Measurements from ENCODE around the gene CTR9. TPM values are rescaled to one million over a fixed set of nuclear protein-coding genes. Genes with fewer than 3 reads are reported as not detected.

CTR9 gene
- 19.0 and 24.3 TPM in 2 replicates for total RNA-seq

DNA sequence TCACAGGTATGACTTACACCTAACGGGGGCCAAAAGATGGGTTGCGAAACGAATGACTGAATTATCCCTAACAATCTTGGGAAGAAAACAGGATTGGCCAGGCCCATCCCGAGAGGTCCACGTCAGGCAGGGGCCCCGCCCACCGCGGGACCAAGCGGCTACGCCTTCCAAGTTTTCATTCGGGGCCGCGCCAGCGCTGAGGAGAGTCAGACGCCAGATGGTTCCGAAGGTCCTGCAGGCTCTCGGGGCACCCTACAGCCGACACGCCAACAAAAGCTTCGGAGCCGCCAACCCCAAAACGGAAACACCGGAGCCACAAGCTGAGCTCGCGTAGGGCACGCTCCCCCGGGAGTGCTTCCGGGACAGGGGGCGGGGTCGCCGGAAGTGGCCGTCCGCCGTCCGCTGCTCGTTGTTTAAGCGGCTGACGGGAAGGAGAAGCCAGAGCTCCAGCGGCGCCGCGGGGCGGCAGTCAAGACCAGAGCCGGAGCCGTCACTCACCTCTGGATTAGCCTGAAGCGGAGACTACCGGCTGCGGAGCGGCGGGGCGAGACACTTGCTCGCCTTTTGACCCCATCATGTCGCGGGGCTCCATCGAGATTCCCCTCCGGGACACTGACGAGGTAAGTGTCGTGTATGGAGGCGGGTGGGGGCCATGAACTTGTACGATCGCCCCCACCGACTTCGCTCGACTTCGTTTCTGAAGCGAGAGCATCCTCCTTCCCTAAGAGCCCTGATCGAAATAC is at the start of gene CTR9:
CTR9 (plus strand) TSS at position 409 of the 743 bp plus-strand sequence; CDS start at position 576, 167 bp downstream.

DNA sequence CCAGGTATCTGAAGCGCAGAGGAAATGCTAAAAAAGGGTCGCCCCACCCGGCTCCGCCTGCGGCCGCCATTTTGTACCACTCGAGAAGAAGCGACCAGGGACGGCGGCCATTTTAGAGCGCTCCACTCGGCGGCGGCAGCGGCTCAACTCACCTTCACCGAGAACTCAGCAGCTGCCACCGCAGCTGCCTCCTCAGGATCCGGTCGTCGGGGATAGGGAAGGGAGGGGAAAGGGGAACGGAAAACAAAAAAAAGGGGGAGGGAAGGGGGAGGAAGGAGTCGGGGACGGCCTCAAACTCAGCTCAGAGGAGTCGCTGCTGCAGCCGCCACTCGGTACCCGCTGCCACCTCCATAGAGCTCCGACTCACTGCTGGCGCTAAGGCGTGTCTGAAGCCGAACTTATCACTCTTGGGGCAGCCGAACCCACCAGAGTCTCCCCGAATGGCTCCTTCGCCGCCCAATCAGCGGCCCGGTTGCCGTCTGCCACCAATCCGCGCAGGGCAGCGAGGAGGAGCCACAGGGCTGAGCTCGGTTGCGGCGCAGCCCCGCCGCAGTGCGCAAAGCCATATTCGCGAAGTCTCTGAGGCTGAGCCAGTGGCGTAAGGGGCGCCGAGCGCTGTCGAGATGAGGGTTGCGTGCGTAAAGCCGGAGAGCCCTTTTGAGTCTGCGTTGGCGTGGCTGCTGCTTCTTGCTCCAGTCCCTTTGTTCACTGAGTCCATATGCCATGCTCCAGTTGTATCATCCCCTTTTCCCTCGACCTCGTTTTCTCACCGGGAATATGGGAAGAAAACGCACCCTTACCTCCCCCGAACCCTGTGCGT is 57.7 kb downstream of the CTR9 start, which contains the start of gene EIF4G2:
EIF4G2 (minus strand) TSS at position 374 of the 820 bp plus-strand sequence.

Small RNA genes within 50 kb of the gene (small RNA-seq; reads per million reads assigned to genes)
- gene RF00019 (ENCODE audit: low replicate concordance) (not detected), gene SNORD97 (ENCODE audit: low replicate concordance) (not detected)

Other genes starting within 250 kb of the CTR9 start
- gene RNF141, start 210.1 kb upstream of the CTR9 start, total RNA-seq: 17.5 and 19.9 TPM in 2 replicates
- not detected in 2 replicates for gene LYVE1, start 182.6 kb upstream of the CTR9 start, total RNA-seq
- gene IRAG1, start 57.5 kb upstream of the CTR9 start, total RNA-seq: 1.8 and 19.2 TPM in 2 replicates
- 748 and 1,238 TPM in 2 replicates for gene EIF4G2, start 57.7 kb downstream of the CTR9 start, total RNA-seq
- gene ZBED5, start 106.8 kb downstream of the CTR9 start, total RNA-seq: 10.3 and 23.0 TPM in 2 replicates

Measured in placental pericyte (primary cell).